ENCODE results near the gene LHX2. TPM values are rescaled to one million over a fixed set of nuclear protein-coding genes. Genes with fewer than 3 reads are reported as not detected.

LHX2 gene
- total RNA-seq, 1 donor from 2014 or later: not detected

GRCh38 chr9:124082622-124083021 is 71.1 kb downstream of the LHX2 start:
- TF ChIP-seq CTCF (IDR thresholded peaks at IDR 0.05): no peak
- Mint-ChIP-seq H3K9me3 (ENCODE audit: unreplicated experiment) (peaks cover 23% of the 10 kb centered on the region), H3K36me3 (ENCODE audit: unreplicated experiment) (peaks cover 3% of the 10 kb centered on the region), H3K27me3 (ENCODE audit: unreplicated experiment) (peaks cover 20% of the 10 kb centered on the region), H3K27ac (ENCODE audit: unreplicated experiment) (no peak overlapping the region), H3K4me3 (ENCODE audit: unreplicated experiment) (no peak overlapping the region), H3K4me1 (ENCODE audit: unreplicated experiment) (peaks cover 20% of the 10 kb centered on the region)
- DNase-seq (ENCODE audit: extremely low spot score, unreplicated experiment): no peak

Other genes with a start within 250 kb of the LHX2 start
- 19.8 and 21.6 TPM in 2 replicates for gene DENND1A, start 81.6 kb upstream of the LHX2 start, total RNA-seq
- 111 and 115 TPM in 2 replicates for gene NEK6, start 246.2 kb downstream of the LHX2 start, total RNA-seq

All from osteocyte (in vitro differentiated cells).